ENCODE measurements around the gene OCA2. TPM values are rescaled to one million over a fixed set of nuclear protein-coding genes. Genes with fewer than 3 reads are reported as not detected.

OCA2 gene
- total and polyA plus RNA-seq, 2 experiments from 2014 or later: not detected

- Histone ChIP-seq H3K4me2 (ENCODE audit: unreplicated experiment) (no peak overlapping the region), H3K27me3 (replicated peaks; ENCODE audit: insufficient read depth) (no peaks in the 10 kb centered on the region), H4K20me1 (ENCODE audit: insufficient read depth) (no peaks in the 10 kb centered on the region), H3K9ac (no peak overlapping the region), H3K9me2 (ENCODE audit: insufficient read depth) (no peaks in the 10 kb centered on the region), H3K79me2 (ENCODE audit: insufficient read depth) (no peaks in the 10 kb centered on the region), H3K9me3 (ENCODE audit: low read depth) (no peaks in the 10 kb centered on the region), H3K4me1 (ENCODE audit: insufficient read depth) (no peaks in the 10 kb centered on the region), H3K27ac (no peak overlapping the region), H3K36me3 (ENCODE audit: low read depth) (no peaks in the 10 kb centered on the region), H3K4me3 (no peak overlapping the region), H2AFZ (no peak overlapping the region), H3F3A (ENCODE audit: insufficient read depth) (no peaks in the 10 kb centered on the region)
- TF ChIP-seq EZH2phosphoT487 (IDR thresholded peaks at IDR 0.05; ENCODE audit: insufficient read depth, low read depth): no peak
- TF ChIP-seq EZH2 (IDR thresholded peaks at IDR 0.05; ENCODE audit: insufficient read depth, poor library complexity, severe bottlenecking): no peak
- no peak for DNase-seq
- in situ Hi-C loops (cut with MboI): no loop called here
Observed at GRCh38 chr15:27873828-27874227, 225.3 kb downstream of the OCA2 start.

- H3K9me2 ChIP-seq (ENCODE audit: insufficient read depth): no peaks in the 10 kb centered on the region
- H2AFZ ChIP-seq: no peak overlapping the region
- H3F3A ChIP-seq (ENCODE audit: insufficient read depth): no peaks in the 10 kb centered on the region
- no peak overlapping the region for H3K27ac ChIP-seq
- DNase-seq: no peak
- 76 to 79% methylated on average over 7 of the region's 7 CpGs for WGBS, 2 experiments (ENCODE audit: low coverage in 1 of 2, low lambda C conversion rate in 2 of 2, missing lambda C conversion rate in 2 of 2)
- in situ Hi-C loops (cut with MboI): no loop called here
- H3K9ac ChIP-seq: no peak overlapping the region
- TF ChIP-seq EZH2 (IDR thresholded peaks at IDR 0.05; ENCODE audit: insufficient read depth, poor library complexity, severe bottlenecking) (no peak), EZH2phosphoT487 (IDR thresholded peaks at IDR 0.05; ENCODE audit: insufficient read depth, low read depth) (no peak)
- no peak overlapping the region for H3K4me3 ChIP-seq
- no peaks in the 10 kb centered on the region for H4K20me1 ChIP-seq (ENCODE audit: insufficient read depth)
- H3K27me3 ChIP-seq (replicated peaks; ENCODE audit: insufficient read depth): no peaks in the 10 kb centered on the region
- H3K9me3 ChIP-seq (ENCODE audit: low read depth): no peaks in the 10 kb centered on the region
- H3K36me3 ChIP-seq (ENCODE audit: low read depth): no peaks in the 10 kb centered on the region
- H3K4me1 ChIP-seq (ENCODE audit: insufficient read depth): no peaks in the 10 kb centered on the region
- H3K4me2 ChIP-seq (ENCODE audit: unreplicated experiment): no peak overlapping the region
- no peaks in the 10 kb centered on the region for H3K79me2 ChIP-seq (ENCODE audit: insufficient read depth)
Observed at GRCh38 chr15:27873039-27873438, 226.1 kb downstream of the OCA2 start.

GRCh38 chr15:27872355-27872754 lies 226.8 kb downstream of the OCA2 start:
- DNase-seq: no peak
- H4K20me1 ChIP-seq (ENCODE audit: insufficient read depth): no peaks in the 10 kb centered on the region
- 74 to 80% methylated on average over 9 of the region's 9 CpGs for WGBS, 2 experiments (ENCODE audit: low coverage in 1 of 2, low lambda C conversion rate in 2 of 2, missing lambda C conversion rate in 2 of 2)
- TF ChIP-seq EZH2phosphoT487 (IDR thresholded peaks at IDR 0.05; ENCODE audit: insufficient read depth, low read depth) (no peak), EZH2 (IDR thresholded peaks at IDR 0.05; ENCODE audit: insufficient read depth, poor library complexity, severe bottlenecking) (no peak)
- H3K27me3 ChIP-seq (replicated peaks; ENCODE audit: insufficient read depth): no peaks in the 10 kb centered on the region
- in situ Hi-C loops (cut with MboI): no loop called here
- H3K79me2 ChIP-seq (ENCODE audit: insufficient read depth): no peaks in the 10 kb centered on the region
- no peaks in the 10 kb centered on the region for H3F3A ChIP-seq (ENCODE audit: insufficient read depth)
- no peak overlapping the region for H3K4me2 ChIP-seq (ENCODE audit: unreplicated experiment)
- no peaks in the 10 kb centered on the region for H3K9me3 ChIP-seq (ENCODE audit: low read depth)
- no peak overlapping the region for H3K4me3 ChIP-seq
- no peak overlapping the region for H3K27ac ChIP-seq
- no peaks in the 10 kb centered on the region for H3K4me1 ChIP-seq (ENCODE audit: insufficient read depth)
- H2AFZ ChIP-seq: no peak overlapping the region
- H3K9ac ChIP-seq: no peak overlapping the region
- no peaks in the 10 kb centered on the region for H3K36me3 ChIP-seq (ENCODE audit: low read depth)
- H3K9me2 ChIP-seq (ENCODE audit: insufficient read depth): no peaks in the 10 kb centered on the region

- H3K27ac ChIP-seq: no peak overlapping the region
- no peaks in the 10 kb centered on the region for H3K9me2 ChIP-seq (ENCODE audit: insufficient read depth)
- H3K4me2 ChIP-seq (ENCODE audit: unreplicated experiment): no peak overlapping the region
- no peaks in the 10 kb centered on the region for H3F3A ChIP-seq (ENCODE audit: insufficient read depth)
- no peak overlapping the region for H3K4me3 ChIP-seq
- no peak for DNase-seq
- WGBS, 2 experiments (ENCODE audit: low coverage in 1 of 2, low lambda C conversion rate in 2 of 2, missing lambda C conversion rate in 2 of 2): 53 to 60% methylated on average over 5 of the region's 5 CpGs
- no peaks in the 10 kb centered on the region for H3K79me2 ChIP-seq (ENCODE audit: insufficient read depth)
- no peak overlapping the region for H2AFZ ChIP-seq
- no peaks in the 10 kb centered on the region for H3K9me3 ChIP-seq (ENCODE audit: low read depth)
- no peak overlapping the region for H3K9ac ChIP-seq
- H3K27me3 ChIP-seq (replicated peaks; ENCODE audit: insufficient read depth): no peaks in the 10 kb centered on the region
- no peaks in the 10 kb centered on the region for H3K36me3 ChIP-seq (ENCODE audit: low read depth)
- in situ Hi-C loops (cut with MboI): no loop called here
- no peaks in the 10 kb centered on the region for H3K4me1 ChIP-seq (ENCODE audit: insufficient read depth)
- TF ChIP-seq EZH2phosphoT487 (IDR thresholded peaks at IDR 0.05; ENCODE audit: insufficient read depth, low read depth) (no peak), EZH2 (IDR thresholded peaks at IDR 0.05; ENCODE audit: insufficient read depth, poor library complexity, severe bottlenecking) (no peak)
- H4K20me1 ChIP-seq (ENCODE audit: insufficient read depth): no peaks in the 10 kb centered on the region
Observed at GRCh38 chr15:27871902-27872260, 227.2 kb downstream of the OCA2 start.

All from GM23248 (cell line).